ENCODE measurements around the gene CA11.
"Not testable (repeated sequence)": the region's sequence is repeated elsewhere in the genome, so short reads cannot be mapped to it uniquely, and the experiment has no call there.

The CA11 gene

GRCh38 chr19:48670699-48671445 lies 24.9 kb upstream of the CA11 start:
- DNase-seq (ENCODE audit: extremely low read depth in 1 of 2, low read depth in 1 of 2): no peak

- no peak for DNase-seq (ENCODE audit: extremely low read depth in 1 of 2, low read depth in 1 of 2)
Observed at GRCh38 chr19:48669903-48670668, 24.1 kb upstream of the CA11 start.

- DNase-seq (ENCODE audit: extremely low read depth in 1 of 2, low read depth in 1 of 2): no peak
Observed at GRCh38 chr19:48668761-48669160, 22.8 kb upstream of the CA11 start.

GRCh38 chr19:48668332-48668731 lies 22.3 kb upstream of the CA11 start:
- DNase-seq (ENCODE audit: extremely low read depth in 1 of 2, low read depth in 1 of 2): no peak

GRCh38 chr19:48665786-48666185 lies 19.8 kb upstream of the CA11 start:
- DNase-seq (ENCODE audit: extremely low read depth in 1 of 2, low read depth in 1 of 2): no peak

- no peak for DNase-seq (ENCODE audit: extremely low read depth in 1 of 2, low read depth in 1 of 2)
Observed at GRCh38 chr19:48664476-48664875, 18.5 kb upstream of the CA11 start.

- DNase-seq (ENCODE audit: extremely low read depth in 1 of 2, low read depth in 1 of 2): no peak
Observed at GRCh38 chr19:48663667-48664066, 17.7 kb upstream of the CA11 start.

- no peak for DNase-seq (ENCODE audit: extremely low read depth in 1 of 2, low read depth in 1 of 2)
Observed at GRCh38 chr19:48661711-48662090, 15.7 kb upstream of the CA11 start.

- peak in 1 of 2 donors; percentile 77 for DNase-seq (ENCODE audit: extremely low read depth in 1 of 2, low read depth in 1 of 2)
Observed at GRCh38 chr19:48660852-48661710, 15.1 kb upstream of the CA11 start.

GRCh38 chr19:48659768-48660167 lies 13.8 kb upstream of the CA11 start:
- DNase-seq (ENCODE audit: extremely low read depth in 1 of 2, low read depth in 1 of 2): no peak

- no peak for DNase-seq (ENCODE audit: extremely low read depth in 1 of 2, low read depth in 1 of 2)
Observed at GRCh38 chr19:48658483-48658882, 12.5 kb upstream of the CA11 start.

GRCh38 chr19:48657828-48658227 lies 11.8 kb upstream of the CA11 start:
- DNase-seq (ENCODE audit: extremely low read depth in 1 of 2, low read depth in 1 of 2): not testable (repeated sequence)

- DNase-seq (ENCODE audit: extremely low read depth in 1 of 2, low read depth in 1 of 2): no peak
Observed at GRCh38 chr19:48656840-48657474, 11.0 kb upstream of the CA11 start.

GRCh38 chr19:48654299-48655059 lies 8.5 kb upstream of the CA11 start:
- no peak for DNase-seq (ENCODE audit: extremely low read depth in 1 of 2, low read depth in 1 of 2)

- no peak for DNase-seq (ENCODE audit: extremely low read depth in 1 of 2, low read depth in 1 of 2)
Observed at GRCh38 chr19:48651683-48652048, 5.7 kb upstream of the CA11 start.

- DNase-seq (ENCODE audit: extremely low read depth in 1 of 2, low read depth in 1 of 2): no peak
Observed at GRCh38 chr19:48650974-48651682, 5.1 kb upstream of the CA11 start.

- no peak for DNase-seq (ENCODE audit: extremely low read depth in 1 of 2, low read depth in 1 of 2)
Observed at GRCh38 chr19:48648134-48648533, 2.1 kb upstream of the CA11 start.

GRCh38 chr19:48646722-48647216 lies 782 bp upstream of the CA11 start:
- DNase-seq (ENCODE audit: extremely low read depth in 1 of 2, low read depth in 1 of 2): no peak

- DNase-seq (ENCODE audit: extremely low read depth in 1 of 2, low read depth in 1 of 2): no peak
Observed at GRCh38 chr19:48645620-48646000, 377 bp downstream of the CA11 start.

Data from stimulated activated CD8-positive, alpha-beta memory T cell treated with anti-CD3 and anti-CD28 coated beads, Interleukin-7, amount 100 ng/mL, for 48 hours (primary cell).